HG02798 (cell line): ENCODE data around the gene ZNF75A.

ENCODE experiments used
- ATAC-seq: cut with Tn5 transposase; IDR thresholded peaks from one replicate; pipeline ENCODE4 v1.9.1; 2021; ENCODE audit warnings: mild to moderate bottlenecking; ENCODE audit not compliant: unreplicated experiment, poor library complexity

ZNF75A gene

GRCh38 chr16:3362931-3363330 lies 57.6 kb downstream of the ZNF75A start:
- ATAC-seq = no peak

- no peak for ATAC-seq
Measured at GRCh38 chr16:3363793-3364192, 58.5 kb downstream of the ZNF75A start.

GRCh38 chr16:3364774-3365427 lies 59.6 kb downstream of the ZNF75A start:
- peak; percentile 75 for ATAC-seq
